GM11168 (cell line): ENCODE results near the gene FGF14.

Experiments used
- in situ Hi-C: fragments of 300-500 bp; cut with MboI; formaldehyde crosslinking; loops from one replicate; pipeline ENCODE4 v1.12.0; 2022; ENCODE audit warnings: low sequenced_read_pairs; ENCODE audit not compliant: unreplicated experiment

The FGF14 gene

GRCh38 chr13:102261809-102262208 lies 140.0 kb downstream of the FGF14 start:
- in situ Hi-C loops, result no loop called here

GRCh38 chr13:102261316-102261715 lies 140.5 kb downstream of the FGF14 start:
- in situ Hi-C loops, result no loop called here

- in situ Hi-C loops, result no loop called here
Measured at GRCh38 chr13:102260256-102260655, 141.6 kb downstream of the FGF14 start.

- in situ Hi-C loops, result no loop called here
Measured at GRCh38 chr13:102255409-102255808, 146.4 kb downstream of the FGF14 start.

- in situ Hi-C loops, result no loop called here
Measured at GRCh38 chr13:102251817-102252216, 150.0 kb downstream of the FGF14 start.

- in situ Hi-C loops, result no loop called here
Measured at GRCh38 chr13:102250448-102250847, 151.4 kb downstream of the FGF14 start.

GRCh38 chr13:102244607-102245227 lies 157.1 kb downstream of the FGF14 start:
- in situ Hi-C loops, result no loop called here

GRCh38 chr13:102240110-102240509 lies 161.7 kb downstream of the FGF14 start:
- in situ Hi-C loops, result no loop called here

- in situ Hi-C loops, result no loop called here
Measured at GRCh38 chr13:102237230-102237629, 164.6 kb downstream of the FGF14 start.

- in situ Hi-C loops, result no loop called here
Measured at GRCh38 chr13:102236830-102237229, 165.0 kb downstream of the FGF14 start.

GRCh38 chr13:102236341-102236740 lies 165.5 kb downstream of the FGF14 start:
- in situ Hi-C loops, result no loop called here

GRCh38 chr13:102235689-102236088 lies 166.2 kb downstream of the FGF14 start:
- in situ Hi-C loops, result no loop called here

GRCh38 chr13:102234618-102235017 lies 167.2 kb downstream of the FGF14 start:
- in situ Hi-C loops, result no loop called here

GRCh38 chr13:102233566-102234208 lies 168.2 kb downstream of the FGF14 start:
- in situ Hi-C loops, result no loop called here

- in situ Hi-C loops, result no loop called here
Measured at GRCh38 chr13:102231479-102231878, 170.4 kb downstream of the FGF14 start.

GRCh38 chr13:102227741-102228140 lies 174.1 kb downstream of the FGF14 start:
- in situ Hi-C loops, result no loop called here

- in situ Hi-C loops, result no loop called here
Measured at GRCh38 chr13:102226591-102226990, 175.3 kb downstream of the FGF14 start.

- in situ Hi-C loops, result no loop called here
Measured at GRCh38 chr13:102225892-102226291, 176.0 kb downstream of the FGF14 start.

- in situ Hi-C loops, result no loop called here
Measured at GRCh38 chr13:102220681-102221228, 181.1 kb downstream of the FGF14 start.

GRCh38 chr13:102214956-102215355 lies 186.9 kb downstream of the FGF14 start:
- in situ Hi-C loops, result no loop called here

GRCh38 chr13:102212729-102213128 lies 189.1 kb downstream of the FGF14 start:
- in situ Hi-C loops, result no loop called here

- in situ Hi-C loops, result no loop called here
Measured at GRCh38 chr13:102208347-102208746, 193.5 kb downstream of the FGF14 start.
